Bronchial epithelial cell (primary cell): ENCODE measurements around the gene MTHFD2L. TPM values are rescaled to one million over a fixed set of nuclear protein-coding genes. Genes with fewer than 3 reads are reported as not detected.
"Not testable (repeated sequence)": the region's sequence is repeated elsewhere in the genome, so short reads cannot be mapped to it uniquely, and the experiment has no call there.

Experiments used
- DNase-seq: peaks from one replicate; pipeline ENCODE4 v3.0.0-alpha.2; 2010; ENCODE audit warnings: low read depth
- FAIRE-seq: peaks from 2 replicates; lab custom pipeline; 2011; peaks lifted over from hg19 to GRCh38; lab: Jason Lieb, UNC
- H3K27me3 ChIP-seq: 2 replicates; pipeline ENCODE4 v1.5.1; 2011; ENCODE audit warnings: low read length; ENCODE audit not compliant: control insufficient read depth, insufficient read depth
- H3K36me3 ChIP-seq: 2 replicates; pipeline ENCODE4 v1.5.1; 2011; ENCODE audit warnings: low read length; ENCODE audit not compliant: control insufficient read depth, insufficient read depth
- H3K4me3 ChIP-seq: 2 replicates; pipeline ENCODE4 v1.5.1; 2011; ENCODE audit warnings: mild to moderate bottlenecking, low read depth, low read length, control low read depth
- CTCF ChIP-seq: IDR thresholded peaks from 2 replicates; pipeline ENCODE4 v1.5.1; 2011; ENCODE audit warnings: mild to moderate bottlenecking, moderate library complexity, low read length, control low read depth, inconsistent platforms; ENCODE audit not compliant: insufficient read depth, severe bottlenecking
- total RNA-seq: library from RNA; depleted of rRNA; stranded (reverse); fragments of >200 nt; gene quantifications from 2 replicates; pipeline ENCODE4 v1.2.1, GENCODE V29; 2014

The MTHFD2L gene
- total RNA-seq, 1 donor from 2014 or later, result 29.0 TPM

- Histone ChIP-seq H3K27me3 (no peaks in the 10 kb centered on the region), H3K4me3 (no peak overlapping the region), H3K36me3 (no peaks in the 10 kb centered on the region)
- TF ChIP-seq CTCF, result no peak
- DNase-seq (no peak), FAIRE-seq (no peak)
Observed at GRCh38 chr4:74127745-74128144, 30.2 kb upstream of the MTHFD2L start.

DNA sequence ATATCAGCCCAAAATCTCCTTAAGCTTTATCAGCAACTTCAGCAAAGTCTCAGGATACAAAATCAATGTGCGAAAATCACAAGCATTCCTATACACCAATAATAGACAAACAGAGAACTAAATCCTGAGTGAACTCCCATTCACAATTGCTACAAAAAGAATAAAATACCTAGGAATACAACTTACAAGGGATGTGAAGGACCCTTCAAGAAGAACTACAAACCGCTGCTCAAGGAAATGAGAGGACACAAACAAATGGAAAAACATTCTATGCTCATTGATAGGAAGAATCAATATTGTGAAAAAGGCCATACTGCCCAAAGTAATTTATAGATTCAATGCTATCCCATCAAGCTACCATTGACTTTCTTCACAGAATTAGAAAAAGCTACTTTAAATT lies 27.1 kb upstream of the MTHFD2L start:
- H3K27me3 ChIP-seq, H3K4me3 ChIP-seq, H3K36me3 ChIP-seq, FAIRE-seq, DNase-seq: not testable (repeated sequence)

DNA sequence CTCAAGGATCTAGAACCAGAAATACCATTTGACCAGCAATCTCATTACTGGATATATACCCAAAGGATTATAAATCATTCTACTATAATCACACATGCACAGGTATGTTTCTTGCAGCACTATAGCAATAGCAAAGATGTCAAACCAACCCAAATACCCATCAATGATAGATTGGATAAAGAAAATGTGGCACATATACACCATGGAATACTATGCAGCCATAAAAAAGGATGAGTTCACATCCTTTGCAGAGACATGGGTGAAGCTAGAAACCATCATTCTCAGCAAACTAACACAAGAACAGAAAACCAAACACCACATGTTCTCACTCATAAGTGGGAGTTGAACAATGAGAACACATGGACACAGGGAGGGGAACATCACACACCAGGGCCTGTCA lies 25.7 kb upstream of the MTHFD2L start:
- not testable (repeated sequence) for FAIRE-seq, DNase-seq, H3K4me3 ChIP-seq, H3K36me3 ChIP-seq, H3K27me3 ChIP-seq

GRCh38 chr4:74132944-74133343 lies 25.0 kb upstream of the MTHFD2L start:
- no peak for FAIRE-seq
- no peak for TF ChIP-seq CTCF
- no peaks in the 10 kb centered on the region for H3K36me3 ChIP-seq

DNA sequence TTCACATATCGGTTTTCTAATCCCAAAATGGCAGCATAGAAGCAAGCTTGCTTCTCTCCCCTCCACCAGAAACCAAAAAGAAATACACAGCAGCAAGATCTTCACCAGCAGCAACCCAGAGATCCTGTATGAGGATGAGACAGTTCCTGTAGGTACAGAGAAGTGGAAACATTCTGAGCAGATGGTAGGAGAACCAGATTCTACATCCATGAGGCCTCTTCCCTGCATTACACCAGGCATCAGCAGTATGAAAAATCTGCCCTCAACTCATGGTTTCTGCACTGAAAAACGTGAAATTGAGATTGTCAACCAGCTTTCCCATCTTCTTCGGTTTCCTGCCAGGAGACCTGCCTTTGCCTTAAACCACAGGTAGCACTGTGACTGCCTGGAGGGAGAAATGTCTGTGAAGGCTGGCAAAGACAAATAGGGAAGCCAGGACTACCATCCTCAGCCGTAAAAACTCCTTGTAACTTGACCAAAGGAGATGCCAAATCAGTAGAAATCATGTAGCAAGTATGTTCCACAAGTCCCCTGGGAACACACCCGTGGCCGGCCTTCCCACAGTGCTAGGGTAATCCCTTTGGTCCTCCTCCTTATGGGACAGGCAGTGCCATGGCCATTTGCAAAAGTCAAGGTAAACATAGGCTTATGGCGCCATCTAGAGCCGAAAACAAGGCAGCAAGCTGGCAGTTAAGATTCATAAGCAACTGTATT lies 24.0 kb upstream of the MTHFD2L start:
- H3K4me3 ChIP-seq, result no peak overlapping the region
- no peaks in the 10 kb centered on the region for H3K27me3 ChIP-seq
- DNase-seq (peak; percentile 77), FAIRE-seq (peak; percentile 43)
- peak; percentile 71 for TF ChIP-seq CTCF
- no peaks in the 10 kb centered on the region for H3K36me3 ChIP-seq

More at GRCh38 chr4:74132944-74133343, 25.0 kb upstream of the MTHFD2L start:
- H3K27me3 ChIP-seq, result no peaks in the 10 kb centered on the region
- no peak overlapping the region for H3K4me3 ChIP-seq
- DNase-seq, result no peak

GRCh38 chr4:74134500-74134852 lies 23.4 kb upstream of the MTHFD2L start:
- DNase-seq (no peak), FAIRE-seq (no peak)
- no peaks in the 10 kb centered on the region for H3K27me3 ChIP-seq
- no peaks in the 10 kb centered on the region for H3K36me3 ChIP-seq
- no peak overlapping the region for H3K4me3 ChIP-seq
- TF ChIP-seq CTCF, result no peak

DNA sequence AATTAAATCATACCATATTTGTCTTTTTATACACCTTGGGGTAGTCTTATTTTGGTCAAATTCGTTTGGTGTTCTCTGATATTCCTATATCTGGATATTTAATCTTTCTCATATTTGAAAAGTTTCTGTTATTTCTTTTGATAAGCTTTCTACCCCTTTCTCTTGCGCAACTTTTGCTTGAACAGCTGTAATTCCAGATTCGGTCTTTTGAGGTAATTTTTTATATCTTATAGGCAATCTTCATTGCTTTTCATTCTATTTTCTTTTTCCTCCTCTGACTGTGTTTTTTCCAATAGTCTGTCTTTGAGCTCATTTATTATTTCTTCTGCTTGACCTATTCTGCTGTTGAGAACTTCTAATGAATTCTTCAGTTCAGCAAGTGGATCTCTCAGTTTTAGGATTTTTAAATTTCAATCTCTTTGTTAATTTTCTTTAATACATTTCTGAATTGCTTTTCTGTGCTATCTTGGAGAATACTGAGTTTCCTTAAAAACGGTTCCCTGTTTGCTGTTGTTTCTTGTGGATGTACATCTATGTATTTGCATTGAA lies 11.3 kb upstream of the MTHFD2L start:
- no peak for TF ChIP-seq CTCF
- H3K27me3 ChIP-seq, result no peaks in the 10 kb centered on the region
- DNase-seq, result no peak
- H3K4me3 ChIP-seq, result no peak overlapping the region
- H3K36me3 ChIP-seq, result no peaks in the 10 kb centered on the region
- no peak for FAIRE-seq
